NCI-H2107 treated with DMSO at 0.1 percent for 48 hours (cell line): ENCODE measurements around the gene IL31.
"Not testable (repeated sequence)": the region's sequence is repeated elsewhere in the genome, so short reads cannot be mapped to it uniquely, and the experiment has no call there.

Experiments
- DNase-seq: peaks from one replicate; lab custom pipeline; 2025; ENCODE audit not compliant: unreplicated experiment; lab: John Stamatoyannopoulos, UW

Gene IL31

DNA sequence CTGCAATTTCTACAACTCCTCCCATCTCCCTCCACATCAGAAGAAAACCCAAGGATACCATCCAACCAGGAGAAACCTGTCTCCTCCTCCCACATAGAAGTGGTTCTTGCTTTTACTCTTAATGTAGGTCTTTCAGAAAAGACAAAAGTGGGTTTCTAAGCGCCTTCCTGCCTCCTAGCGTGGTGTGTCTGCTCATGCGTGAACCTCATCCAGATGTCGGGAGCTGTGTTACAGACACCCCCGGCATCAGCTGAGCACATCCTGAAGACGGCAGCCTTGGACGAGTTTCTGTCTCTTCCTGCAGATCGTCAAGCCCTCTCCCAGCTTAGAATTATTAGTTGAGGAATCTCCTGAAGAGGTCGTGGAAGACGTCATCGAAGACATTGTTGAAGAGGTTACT lies 18.4 kb upstream of the IL31 start:
- no peak for DNase-seq

DNA sequence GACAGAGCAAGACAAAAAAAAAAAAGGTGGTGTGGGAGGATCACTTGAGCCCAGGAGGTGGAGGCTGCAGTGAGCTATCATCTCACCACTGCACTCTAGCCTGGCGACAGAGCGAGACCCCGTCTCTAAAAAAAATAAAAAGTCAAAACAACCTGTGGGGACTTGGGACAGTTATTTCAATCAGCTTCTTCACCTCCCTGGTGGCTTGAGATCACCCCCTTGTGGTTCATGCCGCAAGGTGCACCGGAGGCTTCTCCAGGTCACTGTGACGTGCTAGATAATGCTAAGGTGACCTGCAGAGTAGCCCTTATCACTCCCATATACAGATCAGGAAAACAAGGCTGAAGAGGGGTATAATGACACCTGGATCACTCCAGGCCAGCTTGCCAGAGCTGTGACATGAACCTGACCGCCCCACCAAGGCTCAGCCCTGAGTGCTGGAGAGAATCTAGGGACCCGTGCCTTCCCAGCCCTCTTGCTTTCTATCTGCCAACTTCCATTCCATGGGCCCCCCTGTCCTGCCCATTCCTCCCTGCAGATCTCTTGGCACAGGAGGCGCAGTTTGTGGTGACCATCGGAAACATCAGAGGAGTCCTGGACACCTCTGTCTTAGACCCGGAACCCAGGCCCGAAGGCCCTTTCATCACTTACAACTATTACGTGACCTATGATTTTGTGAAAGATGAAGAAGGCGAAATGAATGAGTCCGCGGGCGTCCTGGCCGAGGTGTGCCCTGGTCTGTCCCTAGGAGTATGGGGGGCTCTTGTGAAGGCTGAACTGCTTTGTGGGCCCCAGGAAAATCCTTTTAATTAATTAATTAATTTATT lies 17.0 kb upstream of the IL31 start:
- peak; percentile 64 for DNase-seq

GRCh38 chr12:122189626-122190475 lies 15.8 kb upstream of the IL31 start:
- DNase-seq = no peak

DNA sequence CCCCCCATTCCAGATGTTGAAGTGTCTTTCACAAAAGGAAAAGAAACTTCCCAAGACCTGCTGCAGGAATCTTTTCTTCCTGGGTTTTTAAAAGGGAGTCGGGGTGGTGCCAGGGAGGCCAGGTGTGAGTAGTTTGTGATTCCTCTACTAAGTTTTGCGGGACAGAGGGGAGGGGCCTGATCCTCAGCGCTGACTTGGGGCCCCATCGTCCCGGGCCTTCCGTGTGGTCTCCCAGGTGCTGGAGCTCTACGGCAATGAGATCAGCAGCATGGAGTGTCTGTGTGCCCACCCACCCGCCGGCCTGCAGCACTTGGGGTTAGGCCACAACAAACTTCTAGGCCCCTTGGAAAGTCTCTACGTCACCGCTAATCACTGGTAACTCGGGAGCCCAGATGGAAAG lies 13.4 kb upstream of the IL31 start:
- DNase-seq = no peak

DNA sequence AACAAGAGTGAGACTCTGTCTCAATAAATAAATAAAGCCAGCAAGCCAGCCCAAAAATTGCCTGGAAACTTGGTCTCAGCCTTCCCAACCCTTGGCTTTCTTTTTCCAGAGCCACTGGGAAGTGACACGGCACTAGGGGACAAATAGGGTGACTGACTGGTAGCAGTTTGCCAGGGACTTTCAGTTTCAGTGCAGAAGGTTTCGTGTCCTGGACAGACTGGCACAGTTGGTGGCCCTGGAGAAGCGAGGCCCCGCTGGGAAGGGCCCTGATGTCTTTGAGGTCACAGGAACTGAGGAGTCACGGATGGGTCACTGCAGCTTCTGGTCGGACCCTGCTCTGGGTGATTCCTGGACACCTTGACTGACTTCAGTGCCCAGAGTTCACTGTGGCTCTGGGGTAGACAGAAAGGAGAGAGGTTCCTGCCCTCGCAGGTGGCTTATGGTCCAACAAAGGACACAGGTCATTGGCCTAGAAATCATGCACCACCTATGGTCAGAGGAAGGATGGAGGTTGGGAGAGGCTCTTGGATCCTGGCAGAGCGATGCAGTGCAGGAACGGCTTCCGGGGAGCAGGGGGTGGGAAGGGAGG lies 11.6 kb upstream of the IL31 start:
- DNase-seq = no peak

DNA sequence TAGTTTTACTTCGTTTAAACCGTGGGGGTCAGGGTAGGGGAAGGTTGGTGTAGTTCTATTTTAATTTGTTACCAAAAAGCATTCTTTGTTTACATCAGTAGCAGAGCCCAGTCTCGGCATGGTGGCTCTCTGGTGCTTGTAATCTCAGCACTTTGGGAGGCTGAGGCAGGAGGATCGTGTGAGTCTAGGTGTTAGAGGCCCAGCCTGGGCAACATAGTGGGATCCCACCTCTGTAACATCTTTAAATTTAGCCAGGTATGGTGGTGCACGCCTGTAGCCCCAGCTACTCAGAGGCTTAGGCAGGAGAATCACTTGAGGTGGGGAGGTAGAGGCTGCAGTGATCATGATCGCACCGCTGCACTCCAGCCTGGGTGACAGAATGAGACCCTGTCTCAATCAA lies 11.1 kb upstream of the IL31 start:
- no peak for DNase-seq

- no peak for DNase-seq
These were observed 10.5 kb upstream of the IL31 start for GRCh38 chr12:122184517-122184916.

GRCh38 chr12:122183588-122183940 lies 9.5 kb upstream of the IL31 start:
- no peak for DNase-seq

DNA sequence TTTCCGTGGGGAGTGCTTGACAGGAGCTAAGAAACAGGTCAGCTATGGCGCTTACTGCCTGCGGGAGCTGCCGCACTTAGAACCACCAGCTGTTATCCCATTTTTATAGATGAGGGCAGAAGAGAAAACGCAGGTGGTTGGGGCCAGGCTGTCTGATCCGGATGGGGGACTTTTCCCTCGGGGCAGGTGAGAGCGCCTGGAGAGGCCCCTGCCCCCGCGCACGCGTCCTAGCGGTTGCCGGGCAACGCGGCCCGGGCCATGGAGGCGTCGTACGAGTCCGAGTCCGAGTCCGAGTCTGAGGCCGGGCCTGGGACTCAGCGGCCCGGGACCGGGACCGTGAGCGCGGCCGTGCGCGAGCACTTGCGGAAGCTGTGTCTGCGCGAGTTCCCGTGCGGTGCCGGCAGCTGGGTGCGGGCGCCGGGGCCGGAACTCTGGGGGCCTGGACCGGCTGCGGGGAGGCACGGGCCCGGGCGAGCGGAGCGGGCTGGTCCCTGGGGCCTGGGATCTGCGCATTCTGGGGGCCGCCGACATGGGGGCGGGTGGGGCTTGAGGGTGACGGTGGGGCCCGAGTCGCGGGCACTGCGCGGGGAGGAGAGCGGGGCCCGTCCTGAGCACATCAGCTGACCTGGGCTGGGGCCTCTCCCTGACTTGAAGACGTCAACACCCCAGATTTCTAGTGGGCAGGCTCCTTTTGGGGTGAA lies 9.0 kb upstream of the IL31 start, which contains the start of gene LRRC43:
Gene LRRC43, plus strand, starts transcription at position 237 of the 701 bp plus-strand sequence. Its CDS starts 22 bp downstream, at position 259.
- DNase-seq = peak; percentile 59

- DNase-seq = not testable (repeated sequence)
These were observed 2.5 kb upstream of the IL31 start for GRCh38 chr12:122176473-122176872.

- no peak for DNase-seq
These were observed 1.6 kb downstream of the IL31 start for GRCh38 chr12:122172262-122172939.

- no peak for DNase-seq
These were observed 2.6 kb downstream of the IL31 start for GRCh38 chr12:122171399-122171798.

DNA sequence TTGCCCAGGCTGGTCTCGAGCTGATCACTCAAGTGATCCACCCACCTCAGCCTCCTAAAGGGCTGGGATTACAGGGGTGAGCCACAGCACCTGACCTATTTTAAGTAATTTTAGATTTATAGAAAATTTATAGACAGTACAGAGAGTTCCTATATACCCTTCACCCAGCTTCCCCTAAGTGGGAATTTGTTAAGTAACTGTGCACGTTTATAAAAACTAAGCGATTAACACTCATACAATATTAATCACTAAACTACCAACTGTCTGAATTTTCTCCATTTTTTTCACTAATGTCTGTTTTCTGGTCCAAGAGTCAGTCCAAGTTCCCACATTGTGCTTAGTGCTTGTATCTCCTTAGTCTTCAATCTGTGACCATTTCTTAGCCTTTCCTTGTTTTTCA lies 5.5 kb downstream of the IL31 start:
- no peak for DNase-seq

- DNase-seq = no peak
These were observed 6.6 kb downstream of the IL31 start for GRCh38 chr12:122167356-122167925.

- DNase-seq = peak; percentile 28
These were observed 7.3 kb downstream of the IL31 start for GRCh38 chr12:122166422-122167349.

GRCh38 chr12:122162976-122163375 lies 11.0 kb downstream of the IL31 start:
- no peak for DNase-seq

DNA sequence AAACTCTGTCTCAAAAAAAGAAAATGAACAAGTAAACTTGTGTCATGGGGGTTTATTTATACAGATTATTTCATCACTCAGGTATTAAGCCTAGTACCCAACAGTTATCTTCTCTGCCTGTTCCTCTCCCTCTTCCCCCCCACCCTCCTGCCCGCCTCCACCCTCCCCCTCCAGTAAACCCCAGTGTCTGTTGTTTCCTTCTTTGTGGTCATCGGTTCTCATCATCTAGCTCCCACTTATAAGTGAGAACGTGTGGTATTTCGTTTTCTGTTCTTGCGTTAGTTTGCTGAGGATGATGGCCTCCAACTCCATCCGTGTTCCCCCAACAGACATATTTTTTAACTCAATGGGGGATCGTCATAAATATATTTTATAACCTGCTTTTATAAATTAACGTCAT lies 12.3 kb downstream of the IL31 start:
- no peak for DNase-seq

- no peak for DNase-seq
These were observed 13.3 kb downstream of the IL31 start for GRCh38 chr12:122160761-122161160.

- no peak for DNase-seq
These were observed 14.1 kb downstream of the IL31 start for GRCh38 chr12:122159882-122160281.
